Measurements from ENCODE around the gene RPL18. TPM values are rescaled to one million over a fixed set of nuclear protein-coding genes. Genes with fewer than 3 reads are reported as not detected.

RPL18 gene
- total RNA-seq, 1 experiment from 2014 or later, result 2,830 TPM

DNA sequence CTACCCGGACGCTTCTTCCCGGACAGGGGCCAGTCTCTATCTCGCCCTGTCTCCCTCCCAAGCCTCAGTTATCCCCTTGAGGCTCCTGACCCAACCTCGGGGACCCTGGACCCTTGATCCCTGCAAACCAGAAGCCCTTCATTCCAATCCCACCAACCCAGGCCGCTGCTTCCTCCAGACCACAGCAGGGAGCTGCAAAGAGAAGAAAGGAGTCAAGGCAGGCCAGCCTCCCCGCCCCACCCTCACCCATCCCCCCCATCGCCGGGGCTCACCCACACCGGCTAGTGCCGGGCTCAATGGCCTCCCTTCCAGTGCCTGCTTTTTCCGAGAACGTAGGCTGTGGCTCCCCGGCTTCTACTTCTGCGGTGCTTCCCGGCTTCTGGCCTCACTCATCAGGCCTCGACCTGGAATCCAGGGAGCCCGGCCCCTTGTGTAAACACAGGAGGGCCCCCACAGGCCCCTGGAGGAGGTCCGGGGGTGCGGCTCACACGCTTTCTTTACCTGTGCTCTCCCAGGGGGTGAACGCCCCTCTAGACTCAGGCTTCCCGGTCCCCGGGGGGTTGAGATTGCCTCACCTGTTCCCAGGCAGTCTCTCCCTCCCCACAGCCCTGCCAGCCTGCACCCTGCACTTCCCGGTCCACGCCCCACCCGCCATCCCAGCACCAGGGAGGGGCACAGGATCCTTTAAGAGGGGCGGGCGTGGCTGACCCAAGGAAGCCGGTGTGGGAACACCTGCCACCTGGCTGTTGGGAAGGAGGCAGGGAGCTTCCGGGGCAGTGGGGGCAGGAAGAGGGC lies 4.3 kb downstream of the RPL18 start, which contains the start of gene FAM83E:
Gene FAM83E, minus strand, starts transcription at position 641 of the 795 bp plus-strand sequence. CDS start 1,704 bp downstream, outside the sequence.
- no peak for DNase-seq (ENCODE audit: low read depth)

DNA sequence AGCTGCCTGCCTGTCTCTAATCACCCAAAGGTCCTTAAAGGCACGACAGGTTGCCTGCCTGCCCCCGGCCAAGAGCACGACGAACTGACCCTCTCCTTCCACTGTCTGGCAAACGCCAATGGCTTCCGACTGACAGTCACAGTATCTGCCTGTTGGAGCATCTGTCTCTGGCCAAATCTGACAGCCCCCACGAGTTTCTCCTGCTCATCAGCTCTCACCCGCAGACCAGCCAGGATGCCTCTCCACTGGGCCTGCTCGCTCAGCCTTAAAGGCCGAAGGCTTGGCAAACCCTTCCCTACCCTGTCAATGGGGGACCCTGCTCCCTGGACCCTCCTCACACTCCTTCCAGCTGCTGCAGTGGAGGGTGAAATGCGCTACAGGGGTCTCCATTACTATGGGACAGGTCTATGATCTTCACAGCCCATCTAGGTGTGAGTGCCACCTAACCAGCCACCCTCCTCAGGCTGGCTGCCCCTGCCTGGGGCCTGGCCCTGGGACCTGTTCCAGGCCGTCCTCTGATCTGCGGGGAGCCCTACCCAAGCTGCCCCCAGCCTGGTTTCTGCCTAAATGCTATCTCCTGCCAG lies 5.0 kb downstream of the RPL18 start:
- no peak for DNase-seq (ENCODE audit: low read depth)

DNA sequence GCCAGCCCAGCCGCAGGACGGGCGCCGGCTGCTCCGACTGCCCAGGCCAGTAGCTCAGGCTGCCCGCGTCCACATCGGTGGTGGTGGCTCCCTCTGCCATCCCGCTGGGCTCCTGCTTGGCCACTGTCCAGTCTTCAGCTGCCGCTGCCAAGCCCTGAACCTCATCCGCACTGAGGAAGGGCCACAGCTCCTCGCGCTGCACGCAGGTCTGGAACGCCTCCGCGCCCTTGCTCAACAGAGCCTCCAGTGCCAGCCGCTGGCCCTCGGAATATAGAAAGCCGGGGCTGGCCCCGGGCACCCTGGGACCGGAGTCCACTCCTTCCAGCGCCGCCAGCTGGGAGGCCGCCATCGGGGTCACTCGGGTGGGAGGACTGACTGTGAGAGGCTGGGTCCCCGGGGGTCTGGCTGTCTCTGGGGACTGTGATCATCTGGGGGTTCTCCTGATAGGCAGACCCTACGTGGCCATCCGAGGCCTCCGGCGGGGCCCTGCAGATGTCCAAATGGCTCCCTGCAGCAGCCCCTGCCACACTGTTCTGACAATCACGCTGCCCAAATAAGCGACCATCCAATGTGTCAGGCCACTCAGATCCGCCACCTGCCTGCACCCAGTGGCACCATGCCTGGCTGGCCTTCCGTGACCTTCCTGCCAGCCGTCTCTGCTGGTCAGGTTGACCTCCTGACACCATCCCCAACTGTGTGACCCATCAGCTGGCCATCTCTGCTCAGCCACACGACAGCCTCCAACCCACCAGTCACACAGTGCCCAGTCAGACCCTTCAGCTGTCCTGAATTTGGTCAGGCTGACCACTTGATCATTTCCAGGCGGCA lies 5.7 kb downstream of the RPL18 start:
- no peak for DNase-seq (ENCODE audit: low read depth)

DNA sequence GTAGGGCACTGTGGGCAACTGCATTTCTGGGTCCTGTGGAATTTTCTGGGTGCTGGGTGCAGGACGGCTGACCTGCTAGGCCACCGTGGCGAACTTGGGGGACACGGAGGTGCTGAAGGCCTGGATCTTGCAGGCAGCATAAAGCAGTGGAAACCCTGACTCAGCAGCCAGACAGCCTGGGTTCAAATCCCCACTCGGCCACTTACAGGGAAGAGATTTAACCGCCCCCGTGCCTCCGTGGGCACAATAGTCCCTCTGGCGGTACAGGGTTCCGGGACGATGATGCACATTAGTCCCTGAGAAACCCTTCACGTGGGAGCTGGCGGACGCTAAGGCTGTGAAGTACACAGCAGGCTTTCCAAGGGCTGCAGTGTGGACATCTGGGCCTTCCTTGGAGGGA lies 7.1 kb downstream of the RPL18 start:
- DNase-seq (ENCODE audit: low read depth), result no peak

DNA sequence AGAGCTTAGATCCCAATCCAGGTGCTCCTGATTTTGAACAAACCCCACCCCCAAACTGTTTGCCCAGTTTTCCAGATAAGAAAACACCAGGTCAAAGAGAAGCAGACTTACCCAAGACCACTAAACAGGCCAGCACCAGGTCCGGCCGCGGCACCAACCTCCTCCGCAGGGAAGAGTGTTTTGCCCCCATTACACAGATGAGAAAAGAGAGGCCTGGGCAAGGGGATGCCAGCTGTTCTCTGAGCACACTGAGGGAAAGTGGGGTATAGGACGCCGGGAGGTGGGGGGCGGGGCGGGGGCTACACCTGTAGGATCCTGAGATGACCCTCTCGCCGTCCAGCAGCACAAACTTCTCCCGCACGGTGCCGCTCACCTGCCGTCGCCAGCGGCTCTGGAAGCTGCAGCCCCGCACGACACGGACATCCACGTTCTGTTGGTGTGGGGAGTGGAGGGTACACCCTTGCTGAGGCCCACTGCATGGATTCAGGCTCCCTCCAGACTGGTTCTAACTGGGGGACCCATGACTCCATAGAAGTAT lies 9.3 kb downstream of the RPL18 start:
- DNase-seq (ENCODE audit: low read depth), result no peak

GRCh38 chr19:48608798-48609263 lies 10.1 kb downstream of the RPL18 start:
- DNase-seq (ENCODE audit: low read depth), result peak; percentile 70

DNA sequence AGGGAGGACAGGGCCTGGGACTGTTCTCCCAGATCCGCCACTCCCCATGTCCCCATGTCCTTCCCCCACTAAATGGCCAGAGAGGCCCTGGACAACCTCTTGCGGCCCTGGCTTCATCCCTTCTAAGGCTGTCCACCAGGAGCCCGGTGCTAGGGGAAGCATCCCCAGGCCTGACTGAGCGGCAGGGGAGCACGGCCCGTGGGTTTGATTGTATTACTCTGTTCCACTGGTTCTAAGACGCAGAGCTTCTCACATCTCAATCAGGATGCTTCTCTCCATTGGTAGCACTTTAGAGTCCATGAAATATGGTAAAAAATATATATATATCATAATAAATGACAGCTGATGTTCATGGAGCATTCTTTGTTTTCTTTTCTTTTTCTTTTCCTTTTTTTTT lies 11.6 kb downstream of the RPL18 start:
- DNase-seq (ENCODE audit: low read depth), result no peak

- no peak for DNase-seq (ENCODE audit: low read depth)
These were observed 12.3 kb downstream of the RPL18 start, which contains the start of gene SPACA4 for GRCh38 chr19:48606463-48607358. Gene SPACA4, plus strand, starts transcription at chr19:48606742. Its CDS starts 237 bp downstream, at chr19:48606979.

- DNase-seq (ENCODE audit: low read depth), result no peak
These were observed 15.1 kb downstream of the RPL18 start for GRCh38 chr19:48603850-48604249.

DNA sequence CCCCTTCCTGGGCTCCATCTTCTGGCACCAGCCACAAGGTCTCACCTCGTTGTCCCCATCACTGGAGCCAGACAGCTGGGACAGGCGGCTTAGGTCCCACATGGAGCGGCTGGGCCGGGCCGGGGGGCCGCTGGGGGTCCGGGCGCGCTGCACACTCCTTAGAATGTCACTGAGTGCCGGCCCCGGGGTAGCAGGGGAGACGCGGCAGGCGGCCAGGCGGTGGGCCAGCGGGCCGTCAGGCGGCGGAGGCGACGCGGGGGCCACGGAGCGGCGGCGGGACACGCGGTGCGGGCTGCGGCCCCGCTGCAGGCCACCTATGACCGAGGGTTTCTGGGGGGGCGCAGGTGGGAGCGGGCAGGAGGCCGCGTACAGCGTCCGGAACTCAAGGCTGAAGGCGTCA lies 15.5 kb downstream of the RPL18 start:
- no peak for DNase-seq (ENCODE audit: low read depth)

GRCh38 chr19:48603001-48603400 lies 16.0 kb downstream of the RPL18 start:
- no peak for DNase-seq (ENCODE audit: low read depth)

- no peak for DNase-seq (ENCODE audit: low read depth)
These were observed 18.1 kb downstream of the RPL18 start for GRCh38 chr19:48600679-48601417.

DNA sequence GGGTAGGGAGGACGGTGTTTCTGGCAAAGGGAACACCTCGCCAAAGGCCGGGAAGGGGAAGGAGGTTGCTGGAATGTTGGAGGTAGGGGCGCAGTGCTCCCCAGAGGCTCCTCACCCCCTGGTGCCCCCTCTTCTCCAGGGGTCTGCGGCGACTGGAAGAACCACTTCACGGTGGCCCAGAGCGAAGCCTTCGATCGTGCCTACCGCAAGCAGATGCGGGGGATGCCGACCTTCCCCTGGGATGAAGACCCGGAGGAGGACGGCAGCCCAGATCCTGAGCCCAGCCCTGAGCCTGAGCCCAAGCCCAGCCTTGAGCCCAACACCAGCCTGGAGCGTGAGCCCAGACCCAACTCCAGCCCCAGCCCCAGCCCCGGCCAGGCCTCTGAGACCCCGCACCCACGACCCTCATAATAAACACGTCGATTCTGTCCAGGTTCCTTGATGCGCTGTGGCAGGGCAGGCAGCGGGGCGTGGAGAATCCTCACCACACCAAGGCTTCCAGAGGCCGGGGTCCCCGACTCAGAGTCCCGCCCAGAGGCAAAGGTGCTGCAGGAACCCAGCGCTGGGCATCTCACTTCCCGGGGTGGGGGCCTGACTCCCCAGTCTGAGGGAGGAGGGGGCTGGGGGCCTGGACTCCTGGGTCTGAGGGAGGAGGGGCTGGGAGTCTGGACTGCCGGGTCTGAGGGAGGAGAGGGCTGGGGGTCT lies 19.8 kb downstream of the RPL18 start:
- DNase-seq (ENCODE audit: low read depth), result no peak

- DNase-seq (ENCODE audit: low read depth), result no peak
These were observed 22.1 kb downstream of the RPL18 start for GRCh38 chr19:48596679-48597465.

GRCh38 chr19:48596237-48596636 lies 22.7 kb downstream of the RPL18 start:
- DNase-seq (ENCODE audit: low read depth), result no peak

GRCh38 chr19:48595833-48596232 lies 23.1 kb downstream of the RPL18 start:
- DNase-seq (ENCODE audit: low read depth), result no peak

DNA sequence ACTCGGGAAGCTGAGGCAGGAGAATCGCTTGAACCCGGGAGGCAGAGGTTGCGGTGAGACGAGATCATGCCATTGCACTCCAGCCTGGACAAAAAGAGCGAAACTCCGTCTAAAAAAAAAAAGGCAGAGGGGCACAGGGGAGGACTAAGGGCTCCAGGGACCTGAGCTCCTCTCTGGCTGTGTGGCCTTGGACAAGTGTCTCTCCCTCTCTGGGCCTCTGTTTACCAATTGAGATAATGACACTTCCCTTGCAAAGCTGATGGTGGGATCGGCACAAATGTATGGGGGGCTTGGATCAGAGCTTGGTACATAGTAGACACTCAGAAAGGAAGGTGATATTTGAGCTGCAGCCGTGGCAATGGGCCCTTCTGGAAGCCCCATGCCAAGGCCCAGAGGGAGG lies 23.8 kb downstream of the RPL18 start:
- no peak for DNase-seq (ENCODE audit: low read depth)

DNA sequence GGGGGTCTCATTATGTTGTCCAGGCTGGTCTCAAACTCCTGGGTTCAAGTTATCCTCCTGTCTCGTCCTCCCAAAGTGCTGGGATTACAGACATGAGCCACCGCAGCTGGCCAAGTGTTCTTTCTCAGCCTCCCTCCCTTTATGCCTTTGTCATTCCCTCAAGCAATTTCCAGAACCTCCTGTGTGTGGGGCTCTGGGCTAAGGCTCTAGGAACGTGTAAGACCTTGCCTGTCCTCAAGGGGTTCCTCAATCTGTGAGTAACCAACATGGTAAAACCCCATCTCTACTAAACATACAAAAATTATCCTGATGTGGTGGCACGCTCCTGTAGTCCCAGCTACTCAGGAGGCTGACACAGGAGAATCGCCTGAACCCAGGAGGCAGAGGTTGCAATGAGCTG lies 28.0 kb downstream of the RPL18 start:
- no peak for DNase-seq (ENCODE audit: low read depth)
